ENCODE data around the gene ZNF425. TPM values are rescaled to one million over a fixed set of nuclear protein-coding genes. Genes with fewer than 3 reads are reported as not detected.

Gene ZNF425
- total RNA-seq, 4 donors from 2014 or later, result 1.8 to 4.8 (median 3.7) TPM

GRCh38 chr7:149153346-149153745 is 27.2 kb upstream of the ZNF425 start:
- H3K36me3 ChIP-seq, result peaks cover 0 to 49% (median 19%) of the 10 kb centered on the region in 3 donors
- no peaks in the 10 kb centered on the region for H3K9me3 ChIP-seq
- DNase-seq, result no peak
- no peak overlapping the region for H3K4me3 ChIP-seq
- intact Hi-C loops (cut with DNase I), result no loop called here
- H3K27ac ChIP-seq, result no peak overlapping the region
- WGBS, 2 donors, result 80 to 89% methylated on average over 1 to 2 of the region's 2 CpGs
- TF ChIP-seq, protein P1, sequence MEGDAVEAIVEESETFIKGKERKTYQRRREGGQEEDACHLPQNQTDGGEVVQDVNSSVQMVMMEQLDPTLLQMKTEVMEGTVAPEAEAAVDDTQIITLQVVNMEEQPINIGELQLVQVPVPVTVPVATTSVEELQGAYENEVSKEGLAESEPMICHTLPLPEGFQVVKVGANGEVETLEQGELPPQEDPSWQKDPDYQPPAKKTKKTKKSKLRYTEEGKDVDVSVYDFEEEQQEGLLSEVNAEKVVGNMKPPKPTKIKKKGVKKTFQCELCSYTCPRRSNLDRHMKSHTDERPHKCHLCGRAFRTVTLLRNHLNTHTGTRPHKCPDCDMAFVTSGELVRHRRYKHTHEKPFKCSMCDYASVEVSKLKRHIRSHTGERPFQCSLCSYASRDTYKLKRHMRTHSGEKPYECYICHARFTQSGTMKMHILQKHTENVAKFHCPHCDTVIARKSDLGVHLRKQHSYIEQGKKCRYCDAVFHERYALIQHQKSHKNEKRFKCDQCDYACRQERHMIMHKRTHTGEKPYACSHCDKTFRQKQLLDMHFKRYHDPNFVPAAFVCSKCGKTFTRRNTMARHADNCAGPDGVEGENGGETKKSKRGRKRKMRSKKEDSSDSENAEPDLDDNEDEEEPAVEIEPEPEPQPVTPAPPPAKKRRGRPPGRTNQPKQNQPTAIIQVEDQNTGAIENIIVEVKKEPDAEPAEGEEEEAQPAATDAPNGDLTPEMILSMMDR (IDR thresholded peaks at IDR 0.05), result no peak
- no peak for TF ChIP-seq POLR2A (IDR thresholded peaks at IDR 0.05)
- H3K4me1 ChIP-seq, result peaks cover 6 to 58% (median 13%) of the 10 kb centered on the region in 3 donors
- no peaks in the 10 kb centered on the region for H3K27me3 ChIP-seq

DNA sequence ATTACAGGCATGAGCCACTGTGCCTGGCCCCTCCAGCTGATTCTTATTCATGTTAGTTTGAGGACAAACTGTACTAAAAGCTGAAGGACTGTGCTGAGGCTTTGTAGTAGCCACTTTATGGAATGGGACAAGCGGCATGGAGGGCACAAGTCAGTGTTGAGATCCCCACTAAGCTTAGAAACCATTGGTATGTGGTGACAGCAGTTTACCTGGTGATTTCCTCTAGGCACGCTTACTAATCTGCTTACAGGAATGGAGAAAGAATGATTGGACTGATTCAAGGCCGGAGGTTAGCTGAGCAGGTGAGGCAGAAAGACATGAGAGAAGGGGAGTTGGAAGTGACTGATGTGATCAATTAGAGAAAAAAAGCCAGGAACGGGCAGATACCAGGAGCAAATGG is 24.9 kb upstream of the ZNF425 start:
- H3K9me3 ChIP-seq, result no peaks in the 10 kb centered on the region
- no peak for DNase-seq
- H3K4me3 ChIP-seq, result no peak overlapping the region
- TF ChIP-seq POLR2A (IDR thresholded peaks at IDR 0.05), result no peak
- TF ChIP-seq, protein P1 (IDR thresholded peaks at IDR 0.05), result no peak
- H3K27me3 ChIP-seq, result no peaks in the 10 kb centered on the region
- peaks cover 0 to 25% (median 16%) of the 10 kb centered on the region in 3 donors for H3K36me3 ChIP-seq
- intact Hi-C loops (cut with DNase I), result no loop called here
- WGBS, 2 donors, result 59 to 88% methylated on average over 4 of the region's 4 CpGs
- H3K4me1 ChIP-seq, result peaks cover 15 to 72% (median 22%) of the 10 kb centered on the region in 3 donors
- peak overlapping the region in 2 of 4 donors; percentile 9 to 19 for H3K27ac ChIP-seq

DNA sequence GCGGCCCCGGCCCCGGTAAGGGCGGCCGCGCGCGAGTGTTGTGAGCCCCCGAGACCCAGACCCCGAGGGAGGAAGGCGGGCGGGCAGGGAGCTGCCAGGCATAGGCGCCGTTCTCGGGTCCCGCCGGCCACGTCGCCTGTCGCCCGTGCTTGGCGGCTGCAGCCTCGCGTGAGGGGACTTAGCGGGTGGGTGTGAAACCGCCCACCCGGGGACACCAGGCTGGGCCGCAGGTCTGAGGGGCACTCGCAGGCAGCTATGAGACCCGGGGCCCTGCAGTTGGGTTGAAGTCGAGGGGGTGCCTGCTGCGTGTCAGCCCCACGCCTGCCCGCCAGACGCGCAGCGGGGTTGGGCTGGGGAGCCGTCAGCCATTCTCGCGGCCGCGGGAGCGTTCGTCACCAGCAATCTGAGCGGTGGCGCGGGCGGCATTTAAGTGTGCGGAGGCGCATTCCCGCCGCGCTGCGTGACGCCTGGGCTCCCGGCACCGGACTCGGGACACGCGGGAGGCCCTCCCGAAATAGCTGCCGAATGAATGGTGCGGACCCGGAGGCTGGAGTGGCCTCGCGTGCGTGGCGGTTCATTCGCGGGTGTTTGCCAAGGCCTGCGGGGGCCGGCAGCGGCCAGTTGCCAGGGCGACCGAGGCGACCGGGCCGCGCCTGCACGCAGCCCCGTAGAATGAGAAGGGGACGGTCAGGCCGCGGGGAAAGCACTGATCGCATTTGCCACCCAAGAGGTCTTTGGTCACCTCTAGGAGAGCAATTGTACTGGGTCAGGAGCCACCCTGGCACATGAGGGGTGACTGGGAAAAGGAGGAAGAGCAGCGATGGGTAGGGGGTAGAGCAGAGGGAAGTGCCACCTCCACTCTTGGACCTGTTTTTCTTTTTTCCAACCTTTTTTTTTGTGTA is 21.9 kb upstream of the ZNF425 start:
- intact Hi-C loops (cut with DNase I), result no loop called here
- TF ChIP-seq POLR2A (IDR thresholded peaks at IDR 0.05), result no peak
- TF ChIP-seq, protein P1 (IDR thresholded peaks at IDR 0.05), result no peak
- no peaks in the 10 kb centered on the region for H3K9me3 ChIP-seq
- no peak for DNase-seq
- peak overlapping the region; percentile 89 to 97 (median 93) for H3K27ac ChIP-seq
- peak overlapping the region; percentile 82 to 99 (median 90) for H3K4me3 ChIP-seq
- H3K27me3 ChIP-seq, result no peaks in the 10 kb centered on the region
- H3K36me3 ChIP-seq, result no peaks in the 10 kb centered on the region
- peaks cover 16 to 74% (median 28%) of the 10 kb centered on the region in 3 donors for H3K4me1 ChIP-seq
- whole genome bisulfite sequencing, 2 donors, result 0% methylated on average over 5 to 14 of the region's 86 CpGs

DNA sequence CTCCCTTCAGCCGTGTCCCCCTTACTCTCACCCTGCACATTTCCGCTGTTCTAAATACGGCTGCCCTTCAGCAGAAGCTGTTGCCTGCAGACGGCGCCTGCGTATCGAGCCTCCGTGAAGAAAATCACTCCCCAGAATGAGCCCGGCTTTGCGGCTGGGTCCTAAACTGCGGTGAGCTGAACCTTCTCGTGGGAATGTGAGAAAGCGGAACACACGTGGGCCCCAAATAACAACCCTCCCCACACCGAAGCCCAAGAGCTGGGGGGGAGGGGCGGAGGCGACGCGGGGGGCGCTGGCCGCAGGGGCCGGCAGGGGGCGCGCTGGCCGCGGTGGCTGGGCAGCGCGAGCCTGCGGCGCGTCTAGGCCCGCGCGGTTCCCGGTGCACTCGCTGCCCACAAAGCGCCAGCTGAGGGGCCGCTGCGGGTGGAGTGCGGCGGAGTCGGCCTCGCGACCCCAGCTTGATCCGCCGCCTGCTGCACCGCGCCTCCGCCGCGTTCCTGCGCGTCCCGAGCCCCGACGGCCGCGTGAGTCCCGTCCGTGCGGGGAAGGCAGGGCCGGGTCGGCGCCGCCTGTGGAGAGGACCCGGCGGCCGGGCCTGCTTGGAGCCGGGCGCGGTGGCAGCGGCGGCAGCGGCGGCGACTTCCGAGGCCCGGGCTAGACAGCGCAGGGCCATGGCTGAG is 21.1 kb upstream of the ZNF425 start, which contains the start of gene ZNF398:
ZNF398 (plus strand) TSS at position 382 of the 680 bp plus-strand sequence; CDS start at position 672, 290 bp downstream.
- H3K36me3 ChIP-seq, result no peaks in the 10 kb centered on the region
- DNase-seq, result peak; percentile 35
- H3K27ac ChIP-seq, result peak within 1 kb of the TSS; percentile 89 to 97 (median 93)
- TF ChIP-seq POLR2A (IDR thresholded peaks at IDR 0.05), result peak in 2 of 4 donors; percentile 60 to 64
- TF ChIP-seq, protein P1 (IDR thresholded peaks at IDR 0.05), result peak; percentile 35 to 89 (median 74)
- peak within 1 kb of the TSS; percentile 82 to 99 (median 90) for H3K4me3 ChIP-seq
- intact Hi-C loops (cut with DNase I), result no loop called here
- H3K27me3 ChIP-seq, result no peaks in the 10 kb centered on the region
- no peaks in the 10 kb centered on the region for H3K9me3 ChIP-seq
- WGBS, 2 donors, result 0 to 1% methylated on average over 8 to 9 of the region's 79 CpGs
- H3K4me1 ChIP-seq, result peaks cover 16 to 69% (median 28%) of the 10 kb centered on the region in 3 donors
